Measurements from ENCODE around the gene JUP. TPM values are rescaled to one million over a fixed set of nuclear protein-coding genes. Genes with fewer than 3 reads are reported as not detected.

The JUP gene
- polyA plus RNA-seq, 4 donors, result 122 to 316 (median 270) TPM

GRCh38 chr17:41718287-41718645 lies 68.2 kb downstream of the JUP start:
- H3K27ac ChIP-seq (ENCODE audit: low read depth in 1 of 3, low read length in 2 of 3), result no peak overlapping the region
- no peak for DNase-seq
- no peaks in the 10 kb centered on the region for H3K9me3 ChIP-seq (ENCODE audit: control insufficient read depth in 2 of 2, insufficient read depth in 1 of 2, low read depth in 1 of 2, low read length in 1 of 2)
- FAIRE-seq, result no peak
- WGBS, 3 donors, result 42 to 61% (median 57%) methylated on average over 5 of the region's 5 CpGs
- H3K4me1 ChIP-seq (ENCODE audit: control insufficient read depth in 3 of 3, insufficient read depth in 2 of 3, low read depth in 1 of 3, low read length in 2 of 3), result no peaks in the 10 kb centered on the region
- peaks cover 0 to 14% (median 0%) of the 10 kb centered on the region in 3 donors for H3K27me3 ChIP-seq (ENCODE audit: control insufficient read depth in 3 of 3, insufficient read depth in 3 of 3, low read length in 3 of 3)
- H3K36me3 ChIP-seq (ENCODE audit: control insufficient read depth in 3 of 3, insufficient read depth in 2 of 3, low read depth in 1 of 3, low read length in 3 of 3), result no peaks in the 10 kb centered on the region
- H3K4me3 ChIP-seq (ENCODE audit: low read depth in 1 of 3, low read length in 3 of 3), result no peak overlapping the region

- Histone ChIP-seq H3K36me3 (ENCODE audit: control insufficient read depth in 3 of 3, insufficient read depth in 2 of 3, low read depth in 1 of 3, low read length in 3 of 3) (no peaks in the 10 kb centered on the region), H3K27ac (ENCODE audit: low read depth in 1 of 3, low read length in 2 of 3) (no peak overlapping the region), H3K4me1 (ENCODE audit: control insufficient read depth in 3 of 3, insufficient read depth in 2 of 3, low read depth in 1 of 3, low read length in 2 of 3) (no peaks in the 10 kb centered on the region), H3K27me3 (ENCODE audit: control insufficient read depth in 3 of 3, insufficient read depth in 3 of 3, low read length in 3 of 3) (peaks cover 0 to 16% (median 0%) of the 10 kb centered on the region in 3 donors), H3K9me3 (ENCODE audit: control insufficient read depth in 2 of 2, insufficient read depth in 1 of 2, low read depth in 1 of 2, low read length in 1 of 2) (no peaks in the 10 kb centered on the region), H3K4me3 (ENCODE audit: low read depth in 1 of 3, low read length in 3 of 3) (no peak overlapping the region)
- DNase-seq (no peak), FAIRE-seq (no peak)
- WGBS, 3 donors, result 42 to 54% (median 50%) methylated on average over 15 of the region's 15 CpGs
Measured at GRCh38 chr17:41717408-41718286, 68.9 kb downstream of the JUP start.

DNA sequence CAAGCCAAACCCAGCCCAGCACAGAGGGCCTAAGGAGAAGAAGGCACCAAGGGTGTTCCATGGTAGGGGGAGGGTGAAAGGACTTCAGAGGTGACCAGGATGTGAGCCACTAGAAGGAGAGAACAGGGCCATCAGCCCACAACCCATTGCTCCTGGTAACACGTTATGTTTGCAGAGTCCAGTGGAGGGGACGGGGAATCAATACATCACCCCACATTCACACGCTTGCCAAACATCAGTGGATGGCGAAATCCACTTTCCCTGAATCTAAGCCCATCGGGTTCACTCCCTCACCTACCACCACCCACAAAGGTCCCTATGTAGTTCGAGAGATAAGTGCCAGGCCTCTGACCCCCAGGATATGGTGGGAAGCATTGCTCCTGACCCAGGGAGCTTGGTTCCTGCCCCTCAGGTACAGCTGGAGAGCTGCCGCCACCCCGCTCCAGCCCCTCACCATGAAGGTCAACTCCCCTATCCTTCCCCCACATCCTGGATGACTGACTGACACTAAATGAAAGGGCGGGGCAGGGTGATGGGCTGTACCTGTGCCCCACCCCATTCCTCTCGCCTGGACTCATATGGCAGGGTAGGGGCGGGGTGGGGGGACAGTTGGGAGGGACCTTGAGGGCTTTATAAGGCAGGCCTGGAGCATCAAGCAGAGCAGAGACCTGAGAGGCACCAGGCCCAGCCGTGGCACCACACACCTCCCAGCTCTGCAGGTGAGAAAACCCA lies 74.7 kb downstream of the JUP start, which contains the start of gene GAST:
Gene GAST (plus strand): TSS at position 663 of the 732 bp plus-strand sequence. CDS start 3,106 bp downstream, outside the sequence.
- FAIRE-seq, result no peak
- 68 to 84% (median 77%) methylated on average over 11 to 12 of the region's 12 CpGs for WGBS, 3 donors
- Histone ChIP-seq H3K27me3 (ENCODE audit: control insufficient read depth in 3 of 3, insufficient read depth in 3 of 3, low read length in 3 of 3) (peaks cover 0 to 12% (median 4%) of the 10 kb centered on the region in 3 donors), H3K27ac (ENCODE audit: low read depth in 1 of 3, low read length in 2 of 3) (no peak within 1 kb of the TSS), H3K4me3 (ENCODE audit: low read depth in 1 of 3, low read length in 3 of 3) (no peak within 1 kb of the TSS), H3K4me1 (ENCODE audit: control insufficient read depth in 3 of 3, insufficient read depth in 2 of 3, low read depth in 1 of 3, low read length in 2 of 3) (no peaks in the 10 kb centered on the region), H3K36me3 (ENCODE audit: control insufficient read depth in 3 of 3, insufficient read depth in 2 of 3, low read depth in 1 of 3, low read length in 3 of 3) (no peaks in the 10 kb centered on the region), H3K9me3 (ENCODE audit: control insufficient read depth in 2 of 2, insufficient read depth in 1 of 2, low read depth in 1 of 2, low read length in 1 of 2) (no peaks in the 10 kb centered on the region)
- DNase-seq, result no peak

DNA sequence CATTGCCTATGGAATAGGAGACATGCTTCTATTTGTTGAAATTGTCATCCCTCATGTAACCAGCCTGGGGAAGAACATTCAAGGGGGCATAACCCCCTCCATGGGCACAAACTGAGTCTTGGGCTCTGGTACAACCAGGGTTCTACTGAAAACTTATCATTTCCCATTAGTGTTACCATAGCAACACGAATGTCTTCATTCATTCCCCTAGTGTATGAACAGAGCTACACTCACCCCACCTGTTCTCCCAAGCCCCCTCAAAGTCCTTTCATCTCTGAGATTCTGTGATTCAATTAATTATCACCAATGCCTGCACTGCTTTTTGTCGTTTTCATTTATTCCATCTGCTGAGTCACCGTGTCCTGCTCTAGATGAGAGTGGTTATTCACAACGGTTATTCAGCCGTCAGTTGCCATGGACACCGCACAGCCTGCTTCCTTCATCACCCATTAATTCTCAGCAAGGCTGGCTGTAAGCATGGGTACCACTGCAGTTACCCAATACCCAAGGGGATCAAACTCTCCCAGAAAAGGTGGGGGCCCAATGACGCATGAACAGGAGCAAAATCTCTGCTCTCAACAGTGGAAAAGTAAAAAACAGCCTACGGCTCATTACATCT lies 75.9 kb downstream of the JUP start:
- WGBS, 3 donors, result 51 to 59% (median 58%) methylated on average over 8 of the region's 8 CpGs
- Histone ChIP-seq H3K4me3 (ENCODE audit: low read depth in 1 of 3, low read length in 3 of 3) (no peak overlapping the region), H3K9me3 (ENCODE audit: control insufficient read depth in 2 of 2, insufficient read depth in 1 of 2, low read depth in 1 of 2, low read length in 1 of 2) (no peaks in the 10 kb centered on the region), H3K27me3 (ENCODE audit: control insufficient read depth in 3 of 3, insufficient read depth in 3 of 3, low read length in 3 of 3) (peaks cover 0 to 12% (median 4%) of the 10 kb centered on the region in 3 donors), H3K36me3 (ENCODE audit: control insufficient read depth in 3 of 3, insufficient read depth in 2 of 3, low read depth in 1 of 3, low read length in 3 of 3) (no peaks in the 10 kb centered on the region), H3K4me1 (ENCODE audit: control insufficient read depth in 3 of 3, insufficient read depth in 2 of 3, low read depth in 1 of 3, low read length in 2 of 3) (no peaks in the 10 kb centered on the region), H3K27ac (ENCODE audit: low read depth in 1 of 3, low read length in 2 of 3) (no peak overlapping the region)
- DNase-seq (no peak), FAIRE-seq (no peak)

- FAIRE-seq, result no peak
- H3K36me3 ChIP-seq (ENCODE audit: control insufficient read depth in 3 of 3, insufficient read depth in 2 of 3, low read depth in 1 of 3, low read length in 3 of 3), result no peaks in the 10 kb centered on the region
- no peaks in the 10 kb centered on the region for H3K9me3 ChIP-seq (ENCODE audit: control insufficient read depth in 2 of 2, insufficient read depth in 1 of 2, low read depth in 1 of 2, low read length in 1 of 2)
- H3K27ac ChIP-seq (ENCODE audit: low read depth in 1 of 3, low read length in 2 of 3), result no peak overlapping the region
- H3K27me3 ChIP-seq (ENCODE audit: control insufficient read depth in 3 of 3, insufficient read depth in 3 of 3, low read length in 3 of 3), result peaks cover 0 to 12% (median 4%) of the 10 kb centered on the region in 3 donors
- H3K4me3 ChIP-seq (ENCODE audit: low read depth in 1 of 3, low read length in 3 of 3), result no peak overlapping the region
- no peaks in the 10 kb centered on the region for H3K4me1 ChIP-seq (ENCODE audit: control insufficient read depth in 3 of 3, insufficient read depth in 2 of 3, low read depth in 1 of 3, low read length in 2 of 3)
- WGBS, 3 donors, result 55 to 74% (median 66%) methylated on average over 9 to 10 of the region's 10 CpGs
- DNase-seq, result no peak
Measured at GRCh38 chr17:41707803-41708669, 78.5 kb downstream of the JUP start.

GRCh38 chr17:41705271-41705991 lies 81.1 kb downstream of the JUP start:
- FAIRE-seq (no peak), DNase-seq (no peak)
- WGBS, 3 donors, result 62 to 67% (median 62%) methylated on average over 13 of the region's 13 CpGs
- Histone ChIP-seq H3K4me3 (ENCODE audit: low read depth in 1 of 3, low read length in 3 of 3) (no peak overlapping the region), H3K9me3 (ENCODE audit: control insufficient read depth in 2 of 2, insufficient read depth in 1 of 2, low read depth in 1 of 2, low read length in 1 of 2) (no peaks in the 10 kb centered on the region), H3K4me1 (ENCODE audit: control insufficient read depth in 3 of 3, insufficient read depth in 2 of 3, low read depth in 1 of 3, low read length in 2 of 3) (no peaks in the 10 kb centered on the region), H3K36me3 (ENCODE audit: control insufficient read depth in 3 of 3, insufficient read depth in 2 of 3, low read depth in 1 of 3, low read length in 3 of 3) (no peaks in the 10 kb centered on the region), H3K27me3 (ENCODE audit: control insufficient read depth in 3 of 3, insufficient read depth in 3 of 3, low read length in 3 of 3) (peaks cover 0 to 5% (median 1%) of the 10 kb centered on the region in 3 donors), H3K27ac (ENCODE audit: low read depth in 1 of 3, low read length in 2 of 3) (peak overlapping the region in 1 of 3 donors; percentile 36)

Data from small intestine (tissue), 7 donors.